ENCODE results near the gene INTS3.
"Not testable (repeated sequence)": the region's sequence is repeated elsewhere in the genome, so short reads cannot be mapped to it uniquely, and the experiment has no call there.

The INTS3 gene

GRCh38 chr1:153780551-153780950 lies 52.7 kb downstream of the INTS3 start:
- H3K27ac ChIP-seq (ENCODE audit: extremely low read depth, low read depth, low read length) = no peak overlapping the region
- TF ChIP-seq ZBTB11 (tag by site-specific recombination; conservative IDR thresholded peaks at IDR 0.05; ENCODE audit: low read depth) (no peak), ZNF423 (tag by site-specific recombination; IDR thresholded peaks at IDR 0.05) (no peak), GLIS1 (tag by site-specific recombination; IDR thresholded peaks at IDR 0.05) (no peak), ZNF830 (tag by site-specific recombination; IDR thresholded peaks at IDR 0.05; ENCODE audit: low read depth) (no peak), ZNF239 (tag by site-specific recombination; IDR thresholded peaks at IDR 0.05) (no peak), REPIN1 (tag by site-specific recombination; IDR thresholded peaks at IDR 0.05; ENCODE audit: low read depth) (no peak), ZNF548 (tag by site-specific recombination; IDR thresholded peaks at IDR 0.05) (no peak), ZNF510 (tag by site-specific recombination; IDR thresholded peaks at IDR 0.05; ENCODE audit: insufficient replicate concordance) (no peak), ZBTB8A (tag by site-specific recombination; IDR thresholded peaks at IDR 0.05) (no peak), ZSCAN30 (tag by site-specific recombination; IDR thresholded peaks at IDR 0.05) (no peak), GLI4 (tag by site-specific recombination; IDR thresholded peaks at IDR 0.05) (no peak), ATF2 (tag by site-specific recombination; IDR thresholded peaks at IDR 0.05; ENCODE audit: low read depth) (no peak), ZNF514 (tag by site-specific recombination; IDR thresholded peaks at IDR 0.05) (no peak), ZNF19 (tag by site-specific recombination; IDR thresholded peaks at IDR 0.05; ENCODE audit: low read depth) (no peak), KLF7 (tag by site-specific recombination; IDR thresholded peaks at IDR 0.05; ENCODE audit: borderline replicate concordance) (no peak), ZNF664 (tag by site-specific recombination; IDR thresholded peaks at IDR 0.05) (no peak), MEIS1 (CRISPR knock-in tag; IDR thresholded peaks at IDR 0.05; ENCODE audit: borderline replicate concordance) (no peak), ZNF248 (tag by site-specific recombination; IDR thresholded peaks at IDR 0.05) (no peak)
- CTCF ChIA-PET = interaction anchor here (0.6 kb wide), 1 partner anchor 139 kb away, joined by 3 read pairs; no protein-coding TSS in a partner anchor
- POLR2A ChIA-PET = interaction anchor here (0.7 to 1.1 kb wide), 2 partner anchors 206 to 210 kb away, joined by 3 read pairs; partner anchors contain the start of gene RPS27
- H3K4me3 ChIP-seq (ENCODE audit: low read depth, low read length) = no peak overlapping the region
- no peaks in the 10 kb centered on the region for H3K9me3 ChIP-seq (ENCODE audit: control insufficient read depth, insufficient read depth, low read depth, low read length)
- peaks cover 4% of the 10 kb centered on the region for H3K4me1 ChIP-seq (ENCODE audit: control insufficient read depth, insufficient read depth, low read length)
- H3K36me3 ChIP-seq (ENCODE audit: control insufficient read depth in 2 of 2, insufficient read depth in 1 of 2, low read length in 2 of 2) = peaks cover 0 to 6% of the 10 kb centered on the region in 2 experiments; a peak in 1 of 3 replicates

GRCh38 chr1:153782648-153783047 lies 54.8 kb downstream of the INTS3 start:
- CTCF ChIA-PET = interaction anchor here (1.3 kb wide), 1 partner anchor 15 kb away, joined by 7 read pairs; no protein-coding TSS in a partner anchor
- H3K36me3 ChIP-seq (ENCODE audit: control insufficient read depth in 2 of 2, insufficient read depth in 1 of 2, low read length in 2 of 2); H3K9me3 ChIP-seq (ENCODE audit: control insufficient read depth, insufficient read depth, low read depth, low read length); H3K4me3 ChIP-seq (ENCODE audit: low read depth, low read length); H3K4me1 ChIP-seq (ENCODE audit: control insufficient read depth, insufficient read depth, low read length); POLR2A ChIA-PET: not testable (repeated sequence)
- 0 out of 2 replicates have a peak overlapping the region, but pooled peaks have one; percentile 67 for H3K27ac ChIP-seq (ENCODE audit: extremely low read depth, low read depth, low read length)
- peak; percentile 61; the same call in 1 of the 2 replicates for TF ChIP-seq ZNF580 (tag by site-specific recombination; IDR thresholded peaks at IDR 0.05)
- TF ChIP-seq ZNF121 (tag by site-specific recombination; IDR thresholded peaks at IDR 0.05) = 0 out of 2 replicates have a peak, but pooled peaks have one; percentile 18
- TF ChIP-seq ZNF664 (tag by site-specific recombination; IDR thresholded peaks at IDR 0.05) = 0 out of 2 replicates have a peak, but pooled peaks have one; percentile 38
